Esophagus squamous epithelium (tissue), 5 donors: Measurements from ENCODE around the gene NMD3. TPM values are rescaled to one million over a fixed set of nuclear protein-coding genes. Genes with fewer than 3 reads are reported as not detected.

ENCODE experiments used
- DNase-seq: peaks from one replicate; lab custom pipeline; 2025; lab: John Stamatoyannopoulos, UW
- H3K27ac ChIP-seq, 4 donors: fragments of 200-600 bp; sonication (generic); one replicate each; pipeline ENCODE4 v1.5.1; 2016 to 2019; ENCODE audit warnings: mild to moderate bottlenecking in 1 of 4
- H3K27me3 ChIP-seq, 4 donors: fragments of 200-600 bp; sonication (generic); 1 replicate in 3 of 4; 2 replicates in 1 of 4; pipeline versions ENCODE4 v1.5.1 to v1.6.0; 2017 to 2021; ENCODE audit warnings: antibody characterized with exemption in 1 of 4
- H3K36me3 ChIP-seq, 3 donors: fragments of 200-600 bp; sonication (generic); one replicate each; pipeline ENCODE4 v1.5.1; 2016 to 2019
- H3K4me1 ChIP-seq, 3 donors: fragments of 200-600 bp; sonication (generic); one replicate each; pipeline ENCODE4 v1.5.1; 2017 to 2019
- H3K4me3 ChIP-seq, 4 donors: fragments of 200-600 bp; sonication (generic); 1 replicate in 3 of 4; 2 replicates in 1 of 4; pipeline ENCODE4 v1.5.1; 2016 to 2019; ENCODE audit warnings: mild to moderate bottlenecking in 2 of 4, moderate library complexity in 1 of 4
- H3K9me3 ChIP-seq, 3 donors: fragments of 200-600 bp; sonication (generic); one replicate each; pipeline ENCODE4 v1.5.1; 2016 to 2019
- CTCF ChIP-seq, 6 experiments: fragments of 450-650 bp in 4 of 6; fragments of 200-600 bp in 2 of 6; sonication (generic) in 2 of 6; IDR thresholded peaks; one replicate each; pipeline ENCODE4 v1.5.1; 2016 to 2019; ENCODE audit warnings: antibody characterized with exemption in 6 of 6, mild to moderate bottlenecking in 4 of 6, moderate library complexity in 4 of 6
- POLR2A ChIP-seq, 4 donors: fragments of 450-650 bp; IDR thresholded peaks; one replicate each; pipeline ENCODE4 v1.6.1; 2017; ENCODE audit warnings: antibody characterized with exemption in 4 of 4, mild to moderate bottlenecking in 4 of 4, moderate library complexity in 3 of 4
- WGBS, 2 donors: methylation state at CpG; one replicate each; pipeline ENCODE4 v1.1.5; 2018; 5-methylcytosine and 5-hydroxymethylcytosine counted together
- intact Hi-C: fragments of 100-400 bp; cut with DNase I; formaldehyde crosslinking; loops from one replicate; pipeline ENCODE4 v1.15.0; 2022
- total RNA-seq, 4 donors: library from RNA; depleted of rRNA; stranded (reverse); fragments of >200 nt; gene quantifications; one replicate each; pipeline ENCODE4 v1.1.0, GENCODE V29; 2016
- donor health status: DM: yes; HTN: yes; CAD: no.

NMD3 gene
- total RNA-seq, 4 donors from 2014 or later, result 24.5 to 56.1 (median 38.3) TPM

DNA sequence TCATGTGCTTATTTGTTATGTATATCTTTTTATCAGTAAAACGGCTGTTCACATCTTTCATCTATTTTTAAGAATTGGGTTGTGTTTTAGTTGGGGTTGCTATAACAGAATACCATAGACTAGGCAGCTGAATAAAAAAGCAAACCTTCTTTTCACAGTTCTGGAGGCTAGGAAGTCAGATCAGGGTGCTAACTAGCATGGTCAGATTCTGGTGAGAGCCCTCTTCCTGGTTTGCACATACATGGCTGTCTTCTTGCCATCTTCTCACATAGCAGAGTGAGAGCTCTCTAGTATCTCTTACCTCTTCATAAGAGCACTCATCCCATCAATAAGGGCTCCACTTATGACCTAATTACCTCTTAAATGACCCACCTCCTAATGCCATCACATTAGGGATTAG, 33.8 kb downstream of the NMD3 start:
- Histone ChIP-seq H3K36me3 (peaks cover 3 to 77% (median 20%) of the 10 kb centered on the region in 3 donors), H3K27me3 (no peaks in the 10 kb centered on the region), H3K9me3 (no peaks in the 10 kb centered on the region), H3K27ac (no peak overlapping the region), H3K4me1 (peaks cover 0 to 6% (median 0%) of the 10 kb centered on the region in 3 donors), H3K4me3 (no peak overlapping the region)
- WGBS, 2 donors, result 65% methylated on average over 1 of the region's 1 CpG
- TF ChIP-seq POLR2A (IDR thresholded peaks at IDR 0.05) (no peak), CTCF (IDR thresholded peaks at IDR 0.05) (no peak)
- intact Hi-C loops, result no loop called here
- DNase-seq, result no peak

DNA sequence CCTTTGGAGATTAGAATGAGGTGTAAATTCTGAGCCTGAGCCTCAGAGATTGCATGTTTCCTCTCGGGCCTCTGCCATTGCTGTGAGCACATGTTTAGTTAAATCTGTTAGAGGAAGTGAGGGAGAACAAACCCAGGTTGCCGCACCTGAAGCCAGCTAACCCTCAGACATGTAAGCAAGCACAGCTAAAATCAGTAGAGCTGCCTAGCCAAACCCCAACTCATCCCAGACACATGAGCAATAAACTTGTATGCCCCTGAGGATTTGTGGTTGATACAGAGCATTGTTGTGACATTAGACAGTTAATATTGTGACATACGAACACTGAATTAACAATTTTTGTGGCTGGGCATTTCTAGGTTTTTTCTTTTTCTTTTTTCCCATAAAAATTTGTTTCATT, 41.9 kb downstream of the NMD3 start:
- H3K27ac ChIP-seq, result no peak overlapping the region
- TF ChIP-seq POLR2A (IDR thresholded peaks at IDR 0.05) (no peak), CTCF (IDR thresholded peaks at IDR 0.05) (no peak)

GRCh38 chr3:161264852-161265251, 43.7 kb downstream of the NMD3 start:
- Histone ChIP-seq H3K9me3 (no peaks in the 10 kb centered on the region), H3K36me3 (peaks cover 0 to 31% (median 0%) of the 10 kb centered on the region in 3 donors), H3K4me1 (peaks cover 0 to 28% (median 3%) of the 10 kb centered on the region in 3 donors), H3K4me3 (no peak overlapping the region), H3K27me3 (no peaks in the 10 kb centered on the region), H3K27ac (no peak overlapping the region)
- WGBS, 2 donors, result 63 to 83% methylated on average over 1 of the region's 1 CpG
- TF ChIP-seq CTCF (IDR thresholded peaks at IDR 0.05), result no peak
- TF ChIP-seq POLR2A (IDR thresholded peaks at IDR 0.05), result no peak
- DNase-seq, result no peak
- intact Hi-C loops, result no loop called here

More for the DNA sequence above, 41.9 kb downstream of the NMD3 start:
- intact Hi-C loops, result no loop called here
- Histone ChIP-seq H3K4me3 (no peak overlapping the region), H3K9me3 (no peaks in the 10 kb centered on the region), H3K36me3 (peaks cover 0 to 37% (median 0%) of the 10 kb centered on the region in 3 donors), H3K27me3 (no peaks in the 10 kb centered on the region), H3K4me1 (peaks cover 0 to 14% (median 3%) of the 10 kb centered on the region in 3 donors)
- DNase-seq, result no peak
- 58 to 84% methylated on average over 3 of the region's 3 CpGs for WGBS, 2 donors

DNA sequence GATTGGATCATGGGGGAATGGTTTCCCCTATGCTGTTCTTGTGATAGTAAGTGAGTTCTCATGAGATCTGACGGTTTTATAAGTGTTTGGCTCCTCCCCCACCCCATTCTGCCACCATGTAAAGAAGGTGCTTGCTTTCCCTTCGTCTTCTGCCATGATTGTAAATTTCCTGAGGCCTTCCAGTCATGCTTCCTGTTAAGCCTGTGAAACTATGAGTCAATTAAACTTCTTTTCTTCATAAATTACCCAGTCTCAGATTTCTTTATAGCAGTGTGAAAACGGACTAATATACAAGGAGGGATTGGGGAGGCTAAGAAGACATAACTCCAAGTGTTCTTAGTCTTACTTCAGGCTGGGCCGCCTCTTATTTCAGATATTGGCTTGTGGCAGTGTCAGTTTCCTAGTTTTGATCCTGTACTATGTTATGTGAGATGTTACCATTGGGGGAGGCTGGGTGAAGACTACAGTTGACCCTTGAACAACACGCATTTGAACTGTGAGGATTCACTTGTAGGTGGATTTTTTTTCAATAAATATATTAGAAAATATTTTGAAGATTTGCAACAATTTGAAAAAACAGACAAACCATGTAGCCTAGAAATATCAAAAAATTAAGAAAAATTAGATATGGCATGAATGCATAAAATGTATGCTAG, 44.9 kb downstream of the NMD3 start:
- Histone ChIP-seq H3K27me3 (no peaks in the 10 kb centered on the region), H3K27ac (no peak overlapping the region), H3K9me3 (no peaks in the 10 kb centered on the region), H3K4me3 (no peak overlapping the region), H3K36me3 (peaks cover 0 to 32% (median 0%) of the 10 kb centered on the region in 3 donors), H3K4me1 (peaks cover 0 to 31% (median 3%) of the 10 kb centered on the region in 3 donors)
- no peak for DNase-seq
- WGBS, 2 donors, result 87 to 92% methylated on average over 5 of the region's 5 CpGs
- TF ChIP-seq CTCF (IDR thresholded peaks at IDR 0.05) (no peak), POLR2A (IDR thresholded peaks at IDR 0.05) (no peak)
- intact Hi-C loops, result no loop called here

DNA sequence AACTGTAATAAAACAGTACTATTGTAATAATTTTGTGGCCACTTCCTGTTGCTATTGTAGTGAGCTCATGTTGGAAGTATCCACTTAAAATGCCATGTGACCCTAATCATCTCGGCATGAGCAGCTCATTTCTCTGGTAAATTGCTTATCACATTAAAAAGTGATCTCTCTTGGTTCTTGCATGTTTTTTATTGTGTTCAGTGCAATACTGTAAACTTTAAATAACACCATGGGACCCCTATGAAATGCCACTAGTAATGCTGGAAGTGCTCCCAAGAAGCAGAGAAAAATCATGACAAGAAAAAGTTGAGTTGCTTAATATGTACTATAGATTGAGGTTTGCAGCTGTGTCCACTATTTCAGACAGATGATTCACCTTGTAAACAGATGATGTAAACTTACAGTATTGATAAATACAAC, 45.6 kb downstream of the NMD3 start:
- H3K9me3 ChIP-seq, result no peaks in the 10 kb centered on the region
- no peak overlapping the region for H3K4me3 ChIP-seq
- peaks cover 0 to 37% (median 3%) of the 10 kb centered on the region in 3 donors for H3K4me1 ChIP-seq
- no peak for DNase-seq
- peaks cover 0 to 34% (median 0%) of the 10 kb centered on the region in 3 donors for H3K36me3 ChIP-seq
- WGBS, 2 donors, result 26 to 53% methylated on average over 1 of the region's 1 CpG
- H3K27me3 ChIP-seq, result no peaks in the 10 kb centered on the region
- no peak overlapping the region for H3K27ac ChIP-seq
- TF ChIP-seq POLR2A (IDR thresholded peaks at IDR 0.05) (no peak), CTCF (IDR thresholded peaks at IDR 0.05) (no peak)
- intact Hi-C loops, result no loop called here
